CMK (cell line): ENCODE data around the gene CCSER1.
"Not testable (repeated sequence)": the region's sequence is repeated elsewhere in the genome, so short reads cannot be mapped to it uniquely, and the experiment has no call there.

ENCODE experiments used
- DNase-seq: peaks from one replicate; pipeline ENCODE4 v3.0.0-alpha.2; 2010; ENCODE audit warnings: low read depth

Gene CCSER1

DNA sequence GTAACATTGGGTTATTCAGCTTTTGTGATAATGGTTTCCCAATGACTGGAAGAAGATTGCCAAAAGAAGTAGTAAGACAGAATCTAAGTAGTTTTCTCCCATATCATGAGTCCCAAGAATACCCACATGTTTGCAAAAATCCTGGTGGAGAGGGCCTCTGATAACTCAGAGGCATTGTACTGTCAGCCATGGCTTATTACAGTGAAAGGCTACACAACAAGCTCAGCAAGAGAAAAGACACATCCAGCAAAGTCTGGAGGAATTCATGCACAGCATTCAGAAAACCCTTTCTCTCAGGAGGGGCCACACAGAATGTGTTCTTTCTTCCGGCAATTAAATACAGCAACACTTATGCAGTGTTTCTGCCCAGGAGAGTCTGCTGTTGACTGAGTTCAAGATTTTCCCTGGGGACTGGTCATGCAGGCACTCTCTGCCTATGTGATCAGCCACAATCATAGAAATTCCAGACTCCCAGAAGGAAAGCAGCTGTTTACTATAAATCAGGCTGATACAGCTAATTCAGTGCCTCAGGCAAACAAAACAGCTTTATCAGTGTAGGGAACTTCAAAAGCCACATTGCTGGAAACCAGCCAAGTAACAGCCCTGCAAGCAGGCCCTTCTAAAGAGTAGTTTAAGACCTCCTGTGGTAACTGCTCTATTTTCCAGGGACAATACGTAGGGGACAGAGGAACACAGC lies 937.1 kb downstream of the CCSER1 start:
- peak; percentile 56 for DNase-seq

DNA sequence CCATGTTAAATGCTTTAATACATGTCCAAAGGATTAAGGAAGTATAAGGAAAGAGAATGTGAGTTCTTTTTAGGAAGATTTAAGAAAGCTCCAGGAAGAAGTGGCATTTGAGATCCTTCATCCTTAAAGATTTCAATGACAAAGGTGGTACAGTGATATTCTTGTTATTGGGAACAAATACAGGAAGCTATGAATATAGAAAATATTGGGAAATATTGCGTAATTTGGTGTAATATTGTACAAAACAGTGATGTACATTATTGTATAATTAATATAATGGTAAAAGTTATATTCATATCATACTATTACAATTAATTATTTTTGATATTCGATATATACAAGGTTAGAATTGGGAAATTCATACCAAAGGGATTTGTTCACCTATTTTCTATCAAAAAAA lies 937.9 kb downstream of the CCSER1 start:
- no peak for DNase-seq

DNA sequence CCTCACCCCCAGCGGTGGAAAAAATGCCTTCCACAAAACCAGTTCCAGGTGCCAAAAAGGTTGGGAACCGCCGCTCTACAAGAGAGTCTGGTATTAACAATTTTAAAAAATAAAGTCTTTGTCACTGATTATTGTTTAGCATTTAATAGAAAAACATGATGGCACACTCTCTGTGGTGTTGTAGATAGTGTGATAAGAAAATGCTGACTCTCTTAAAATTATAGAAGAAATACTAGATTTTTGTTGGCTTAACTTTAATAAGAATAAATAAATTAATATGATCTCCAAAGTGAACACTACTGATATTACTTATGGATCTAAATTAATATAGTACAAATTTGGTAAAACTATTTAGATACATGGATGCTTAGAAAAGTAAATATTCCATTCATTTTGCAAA lies 943.5 kb downstream of the CCSER1 start:
- DNase-seq: no peak

DNA sequence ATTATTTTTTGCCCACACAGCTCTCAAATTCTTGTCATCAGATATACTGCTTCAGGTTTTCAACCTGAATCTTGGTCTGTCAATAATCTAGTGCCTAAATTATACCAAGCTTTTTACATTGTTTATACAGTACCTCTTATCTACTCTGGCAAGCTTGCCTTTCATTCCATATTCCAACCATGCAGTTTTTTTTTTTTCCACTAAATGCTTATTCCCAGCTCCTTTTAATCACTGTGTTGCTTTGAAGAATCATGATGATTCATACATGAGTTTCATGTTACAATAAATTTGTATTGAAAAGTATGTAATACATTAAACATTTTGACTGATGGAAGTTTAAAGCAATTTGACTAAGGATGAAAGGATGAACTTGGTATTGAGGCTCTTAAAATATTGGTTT lies 949.0 kb downstream of the CCSER1 start:
- no peak for DNase-seq

DNA sequence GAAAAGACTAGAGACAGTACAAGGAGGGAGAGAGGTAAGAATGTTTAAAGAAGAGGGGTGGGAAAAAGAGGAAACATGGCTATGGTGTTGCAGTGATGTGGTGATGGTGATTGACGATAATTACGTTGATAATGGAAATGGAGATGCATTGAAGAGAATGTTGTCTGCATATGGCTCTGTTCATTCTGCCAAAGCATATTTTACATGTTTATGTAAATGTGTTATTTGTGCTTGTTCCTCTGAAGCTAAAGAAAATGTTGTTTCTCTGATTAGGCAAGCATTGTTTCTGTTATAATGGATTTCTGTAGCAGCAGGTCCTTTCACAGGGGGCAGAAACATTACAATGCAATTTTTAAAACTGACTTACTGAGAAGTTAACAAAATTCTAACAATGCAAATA lies 958.8 kb downstream of the CCSER1 start:
- DNase-seq: no peak

DNA sequence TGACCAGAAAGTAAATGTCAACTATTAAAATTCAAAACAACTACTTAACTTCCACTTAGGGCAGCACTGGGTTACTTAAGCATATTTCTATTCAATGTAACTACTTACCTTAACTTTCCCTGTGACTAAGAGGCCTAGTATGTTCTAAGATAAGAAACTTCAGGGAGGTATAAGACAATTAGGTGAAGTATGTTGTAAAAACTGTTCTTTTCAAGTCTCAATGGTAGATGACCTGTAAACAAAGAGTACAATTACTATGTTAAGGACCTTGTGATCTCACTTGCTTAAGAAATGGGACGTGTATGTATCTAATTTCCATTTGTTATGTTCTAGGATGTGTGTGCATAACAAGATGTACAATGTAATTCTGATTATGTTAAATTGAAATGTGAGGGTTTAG lies 960.5 kb downstream of the CCSER1 start:
- DNase-seq: no peak

DNA sequence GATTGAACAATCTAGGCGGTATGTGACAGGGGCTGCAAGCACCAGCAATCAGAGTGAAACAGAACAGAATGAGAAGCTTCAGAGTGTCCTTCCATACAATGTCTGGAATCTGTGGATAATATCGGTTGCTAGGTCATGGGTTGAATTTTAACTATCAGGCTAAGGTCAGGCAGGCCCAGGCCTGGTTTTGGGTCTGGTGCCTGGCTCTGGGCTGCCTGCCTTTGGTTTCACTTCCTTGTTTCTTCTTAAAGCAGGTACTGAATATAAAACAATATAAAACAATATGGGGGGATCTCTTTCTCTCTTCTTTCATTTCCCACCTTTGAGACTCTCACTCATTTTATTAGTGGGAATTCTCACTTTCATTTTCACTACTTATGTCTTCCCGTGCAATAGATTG lies 962.0 kb downstream of the CCSER1 start:
- no peak for DNase-seq

DNA sequence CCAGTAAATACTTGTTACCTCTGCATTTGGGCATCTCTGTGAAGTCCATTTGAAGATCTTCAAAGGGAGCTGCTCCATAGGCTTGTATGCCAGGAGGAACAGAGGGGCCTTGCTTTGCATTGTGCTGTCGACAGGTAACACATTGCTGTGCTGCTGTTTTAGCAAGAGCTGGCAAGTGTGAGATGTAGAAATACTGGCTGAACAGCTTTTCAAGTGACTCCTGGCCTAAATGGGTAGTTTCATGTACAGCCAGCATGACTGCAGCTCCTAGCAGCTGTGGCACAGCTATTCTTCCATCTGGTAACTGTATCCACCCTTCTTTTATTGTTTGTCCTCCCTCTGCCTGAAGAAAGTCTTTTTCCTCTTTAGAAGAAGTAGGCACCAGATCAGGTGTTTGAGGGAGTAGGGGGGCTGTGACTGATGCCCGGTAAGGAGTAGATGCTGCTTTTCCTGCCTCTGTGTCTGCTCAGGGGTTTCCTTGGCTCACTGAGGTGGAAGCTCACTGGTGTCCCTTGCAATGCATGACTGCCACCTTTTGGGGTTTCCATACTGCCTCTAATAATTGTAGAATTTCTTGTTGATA lies 965.3 kb downstream of the CCSER1 start:
- no peak for DNase-seq

DNA sequence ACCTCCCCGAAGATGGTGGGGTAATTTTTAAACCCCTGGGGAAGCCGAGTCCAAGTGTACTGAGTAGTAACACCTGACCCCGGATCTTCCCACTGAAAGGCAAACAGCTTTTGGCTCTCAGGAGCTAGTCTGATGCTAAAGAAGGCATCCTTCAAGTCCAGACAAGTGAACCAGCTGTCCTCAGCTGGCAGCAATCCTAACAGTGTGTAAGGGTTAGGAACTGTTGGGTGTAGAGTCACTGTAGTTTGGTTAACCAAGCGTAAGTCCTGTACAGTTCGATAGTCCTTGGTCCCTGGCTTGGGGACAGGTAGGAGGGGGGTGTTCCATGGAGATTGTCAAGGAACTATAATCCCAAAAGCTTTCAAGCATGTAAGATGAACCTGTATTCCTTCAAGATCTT lies 967.0 kb downstream of the CCSER1 start:
- DNase-seq: not testable (repeated sequence)

DNA sequence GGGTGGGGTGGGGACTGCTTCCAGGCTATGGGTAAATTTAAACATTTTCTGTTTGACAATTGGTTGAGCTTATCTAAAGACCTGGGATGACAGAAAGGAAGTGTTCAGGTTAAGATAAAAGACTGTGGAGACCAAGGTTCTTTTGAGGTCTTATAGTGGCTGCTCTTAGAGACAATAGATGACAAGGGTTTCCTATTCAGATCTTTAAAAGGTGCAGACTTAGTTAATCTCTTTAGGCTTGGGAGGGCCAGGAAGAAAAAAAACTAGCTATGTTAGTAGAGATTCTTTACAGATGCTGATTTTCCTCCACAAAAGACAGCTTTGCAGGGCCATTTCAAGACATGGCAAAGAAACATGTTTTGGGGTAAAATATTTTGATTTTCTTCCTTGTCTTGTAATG lies 972.5 kb downstream of the CCSER1 start:
- no peak for DNase-seq

DNA sequence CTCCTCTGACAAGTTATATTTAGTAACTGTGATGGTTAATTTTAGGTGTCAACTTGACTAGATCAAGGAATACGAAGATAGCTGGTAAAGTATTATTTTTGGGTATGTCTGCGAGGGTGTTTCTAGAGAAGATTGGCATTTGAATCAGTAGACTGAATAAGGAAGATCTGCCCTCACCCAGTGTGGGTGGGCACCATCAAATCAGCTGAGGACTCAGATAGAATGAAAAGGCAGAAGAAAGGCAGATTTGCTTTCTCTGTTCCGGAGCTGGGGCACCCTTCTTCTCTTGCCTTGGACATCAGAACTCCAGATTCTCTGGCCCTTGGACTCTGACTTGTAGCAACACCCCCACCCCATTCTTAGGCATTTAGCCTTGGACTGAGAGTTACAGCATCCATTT lies 981.6 kb downstream of the CCSER1 start:
- no peak for DNase-seq

DNA sequence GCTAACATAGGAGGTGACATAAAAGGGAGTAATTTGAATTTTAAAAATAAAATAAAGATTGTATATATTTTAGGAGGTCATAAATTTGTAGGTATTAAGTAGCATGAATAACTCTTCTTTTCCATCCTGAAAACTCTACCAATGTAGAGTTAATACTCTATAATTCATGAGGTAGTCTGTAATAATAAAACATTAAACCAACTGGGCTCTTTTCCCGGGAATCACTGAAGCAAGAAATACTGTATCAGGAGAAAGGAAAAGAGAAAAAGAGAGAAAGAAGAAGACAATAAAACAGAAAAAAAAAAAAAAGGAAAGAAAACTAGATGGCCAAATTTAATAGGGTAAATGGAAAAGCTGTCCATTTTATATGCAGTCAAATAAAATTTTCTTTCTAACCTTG lies 984.4 kb downstream of the CCSER1 start:
- DNase-seq: no peak

DNA sequence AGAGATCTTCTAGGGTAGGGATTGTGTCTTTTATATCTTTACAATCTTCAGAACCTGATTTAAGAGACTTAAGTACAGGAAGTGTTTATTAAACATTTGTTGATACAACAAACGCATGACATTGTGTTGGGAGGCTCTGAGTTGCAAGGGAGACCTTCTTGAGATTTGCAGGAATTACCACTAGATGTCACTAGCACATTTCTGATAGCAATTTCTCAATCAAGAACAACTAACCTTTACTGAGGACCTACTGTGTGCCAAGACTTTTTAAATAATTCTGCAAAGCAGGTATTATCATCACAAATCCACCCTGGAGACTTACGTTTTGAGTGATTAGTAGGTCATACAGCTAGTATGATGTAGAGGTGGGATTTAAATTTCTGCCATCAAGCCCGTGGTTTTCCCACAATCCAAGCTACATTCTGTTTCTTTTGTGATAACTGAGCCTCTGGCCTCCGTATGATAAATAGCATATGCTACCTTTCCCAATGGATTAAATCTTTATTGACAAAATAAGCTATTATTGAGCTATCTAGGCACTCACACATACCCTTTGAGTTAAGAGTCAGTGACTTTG lies 986.0 kb downstream of the CCSER1 start:
- DNase-seq: no peak

DNA sequence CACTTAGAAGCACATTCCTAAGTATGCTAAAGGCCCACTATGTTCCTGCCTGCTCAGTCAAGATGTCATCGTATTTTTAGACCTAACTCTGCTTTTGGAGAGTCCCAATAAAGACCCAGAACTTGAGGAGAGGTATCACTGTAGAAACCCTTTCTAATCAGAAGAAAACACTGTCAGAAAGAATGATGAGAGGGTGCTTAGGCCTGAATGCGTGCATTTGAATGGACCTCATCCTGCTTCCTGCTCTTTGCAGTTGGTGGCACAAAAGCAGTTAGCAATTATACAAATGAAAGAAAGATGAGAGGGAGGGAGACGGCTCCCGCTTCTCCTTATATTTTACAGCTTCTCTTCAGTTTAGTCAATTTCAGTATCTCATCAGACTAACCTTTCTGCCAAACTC lies 987.2 kb downstream of the CCSER1 start:
- DNase-seq: no peak

DNA sequence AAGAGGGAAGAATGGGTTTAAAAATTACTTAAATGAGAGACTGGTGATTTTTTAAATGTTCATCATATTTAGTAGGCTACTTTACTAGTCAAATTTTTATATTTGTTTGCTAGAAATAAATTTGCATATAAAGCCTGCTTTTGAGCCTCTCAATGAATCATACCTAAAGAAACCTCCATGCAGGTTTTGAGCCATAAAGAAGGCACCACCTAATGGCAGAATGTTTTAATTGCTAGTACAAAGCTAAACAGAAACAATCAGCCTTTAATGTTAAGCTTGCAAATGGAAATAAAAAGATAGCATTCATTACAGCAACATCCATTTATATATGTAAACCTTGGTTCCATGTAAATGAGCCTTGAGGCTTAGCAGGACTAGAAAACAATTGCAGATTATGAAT lies 989.7 kb downstream of the CCSER1 start:
- no peak for DNase-seq

DNA sequence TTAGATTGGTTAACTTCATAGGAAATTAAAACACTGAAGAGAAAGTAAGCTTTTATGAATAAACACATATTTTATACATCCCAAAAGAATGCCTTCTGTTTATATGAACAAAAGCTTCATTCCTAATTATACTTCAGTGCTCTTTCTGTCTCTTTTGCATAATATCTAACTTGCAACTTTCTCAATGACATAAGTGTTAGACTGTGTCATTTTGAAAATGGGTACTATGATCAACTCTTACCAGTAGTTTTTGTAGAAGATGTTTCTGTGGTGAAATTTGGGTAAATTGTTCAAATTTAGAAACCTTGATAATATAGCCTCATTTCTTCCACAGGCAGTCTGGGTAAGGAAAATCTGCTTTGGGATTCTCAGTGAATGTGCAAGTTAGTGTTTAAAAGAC lies 991.4 kb downstream of the CCSER1 start:
- DNase-seq: no peak

DNA sequence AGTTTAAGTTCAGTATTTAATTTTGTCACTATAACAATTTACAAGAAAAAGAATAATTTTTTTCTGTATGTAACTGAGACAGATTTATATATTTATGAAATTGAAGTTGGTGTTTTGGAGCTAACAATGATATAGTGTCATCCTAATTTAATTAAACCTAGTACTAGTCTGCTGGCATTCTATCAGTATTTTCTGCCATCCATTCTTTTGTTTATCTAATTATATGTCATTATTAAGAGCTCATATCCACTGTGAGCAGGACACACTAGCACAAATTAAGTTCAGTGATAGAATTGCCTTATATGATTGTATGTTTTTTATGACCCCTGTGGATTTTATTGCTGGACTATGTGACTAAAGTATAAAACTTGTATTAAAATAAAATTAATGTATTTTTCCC lies 996.5 kb downstream of the CCSER1 start:
- no peak for DNase-seq

DNA sequence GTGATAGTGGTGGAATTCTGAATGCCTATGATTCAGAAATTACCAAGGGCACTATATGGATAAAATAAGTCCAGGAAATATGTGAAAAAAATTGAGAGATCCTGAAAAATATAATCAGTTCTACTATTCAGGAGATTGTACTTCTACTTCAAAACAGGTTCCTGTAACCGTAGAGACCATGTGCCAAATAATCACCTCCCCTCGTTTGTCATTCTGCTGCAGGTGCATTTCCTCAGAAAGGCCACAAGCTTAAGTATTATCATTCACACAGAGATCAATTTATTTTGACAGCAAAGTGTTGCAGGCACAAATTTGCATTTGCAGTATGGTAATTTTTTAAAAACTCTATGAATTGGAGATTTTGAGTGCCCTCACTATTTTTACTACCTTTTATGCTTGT lies 1000.0 kb downstream of the CCSER1 start:
- no peak for DNase-seq

DNA sequence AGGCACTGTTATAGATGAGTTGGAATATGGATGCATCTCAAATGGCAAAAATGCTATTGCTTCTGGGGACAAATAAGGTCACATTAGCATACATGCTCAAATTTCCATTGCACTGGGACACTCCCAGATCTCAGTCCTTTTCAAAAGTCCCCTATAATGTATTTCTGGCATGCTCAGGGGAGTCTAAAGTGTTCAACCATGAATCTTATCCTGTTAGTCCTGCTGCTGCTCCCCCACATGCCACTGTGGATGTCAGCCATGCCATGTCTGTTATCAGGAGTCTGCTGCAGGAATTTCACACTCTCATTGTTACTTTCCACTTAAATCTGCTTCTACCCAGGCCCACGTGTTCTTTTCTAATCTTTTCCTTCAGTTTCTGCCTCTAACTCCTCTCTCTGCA lies 1000.6 kb downstream of the CCSER1 start:
- DNase-seq: no peak

DNA sequence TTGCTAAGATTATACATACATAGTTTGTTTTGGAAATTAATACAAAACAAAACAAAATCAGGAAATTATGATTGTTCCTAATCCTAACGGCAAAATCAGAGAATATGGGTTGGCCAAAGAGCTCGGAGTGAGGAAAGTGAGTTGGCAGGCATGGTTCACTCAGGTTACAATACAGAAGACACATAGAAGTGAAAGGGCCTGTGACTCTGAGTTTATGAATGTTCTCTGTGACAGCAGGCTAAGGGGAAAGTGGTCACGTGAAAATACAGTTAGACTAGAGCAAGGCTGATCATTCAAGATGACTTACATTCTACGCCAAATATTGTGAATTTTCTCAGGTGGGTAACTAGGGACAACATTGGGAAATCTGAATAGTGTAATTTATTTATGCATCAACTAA lies 1001.3 kb downstream of the CCSER1 start:
- DNase-seq: no peak

DNA sequence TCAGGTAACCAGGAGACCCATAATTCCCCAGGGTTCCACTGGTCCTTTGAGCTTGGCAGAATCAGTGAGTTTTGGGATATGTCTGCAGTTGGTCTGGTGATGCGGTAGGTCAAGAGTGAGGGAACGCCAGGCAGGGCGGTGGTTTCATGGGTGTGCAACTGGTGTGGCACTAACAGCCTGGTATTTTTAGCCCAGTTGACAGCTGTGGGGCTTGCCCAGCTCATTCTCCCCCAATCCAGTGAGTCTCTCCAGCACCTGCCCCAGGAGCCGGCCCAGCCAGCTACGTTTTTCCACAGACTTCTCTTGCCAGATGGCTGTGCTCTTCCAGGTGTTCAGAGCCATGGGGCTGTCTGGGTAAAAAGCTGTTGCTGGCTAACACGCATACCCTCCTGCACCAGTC lies 1019.9 kb downstream of the CCSER1 start:
- DNase-seq: no peak

DNA sequence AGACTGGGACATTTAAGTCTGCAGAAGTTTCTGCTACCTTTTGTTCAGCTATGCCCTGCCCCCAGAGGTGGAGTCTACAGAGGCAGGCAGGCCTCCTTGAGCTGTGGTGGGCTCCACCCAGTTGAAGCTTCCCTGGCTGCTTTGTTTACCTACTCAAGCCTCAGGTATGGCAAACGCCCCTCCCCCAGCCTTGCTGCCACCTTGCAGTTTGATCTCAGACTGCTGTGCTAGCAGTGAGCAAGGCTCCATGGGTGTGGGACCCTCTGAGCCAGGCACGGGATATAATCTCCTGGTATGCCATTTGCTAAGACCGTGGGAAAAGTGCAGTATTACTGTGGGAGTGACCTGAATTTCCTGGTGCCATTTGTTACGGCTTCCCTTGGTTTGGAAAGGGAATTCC lies 1026.8 kb downstream of the CCSER1 start:
- not testable (repeated sequence) for DNase-seq

DNA sequence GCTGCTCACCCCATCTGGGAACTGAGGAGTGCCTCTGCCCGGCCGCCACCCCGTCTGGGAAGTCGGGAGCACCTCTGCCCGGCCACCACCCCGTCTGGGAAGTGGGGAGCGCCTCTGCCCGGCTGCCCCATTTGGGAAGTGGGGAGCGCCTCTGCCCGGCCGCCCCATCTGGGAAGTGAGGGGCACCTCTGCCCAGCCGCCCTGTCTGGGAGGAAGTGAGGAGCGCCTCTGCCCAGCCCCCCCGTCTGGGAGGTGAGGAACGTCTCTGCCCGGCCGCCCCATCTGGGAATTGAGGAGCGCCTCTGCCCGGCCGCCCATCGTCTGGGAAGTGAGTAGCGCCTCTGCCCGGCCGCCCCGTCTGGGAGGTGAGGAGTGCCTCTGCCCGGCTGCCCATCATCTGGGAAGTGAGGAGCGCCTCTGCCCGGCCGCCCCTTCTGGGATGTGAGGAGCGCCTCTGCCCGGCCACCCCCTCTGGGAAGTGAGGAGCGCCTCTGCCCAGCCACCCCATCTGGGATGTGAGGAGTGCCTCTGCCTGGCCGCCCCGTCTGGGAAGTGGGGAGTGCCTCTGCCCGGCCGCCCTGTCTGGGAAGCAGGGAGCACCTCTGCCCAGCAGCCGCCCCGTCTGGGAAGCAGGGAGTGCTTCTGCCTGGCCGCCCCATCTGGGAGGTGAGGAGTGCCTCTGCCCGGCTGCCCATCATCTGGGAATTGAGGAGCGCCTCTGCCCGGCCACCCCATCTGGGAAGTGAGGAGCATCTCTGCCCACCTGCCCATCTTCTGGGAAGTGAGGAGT lies 1040.9 kb downstream of the CCSER1 start:
- DNase-seq: not testable (repeated sequence)
